Stimulated activated CD8-positive, alpha-beta memory T cell treated with anti-CD3 and anti-CD28 coated beads, Interleukin-15, amount 100 ng/mL, for 1 hour (primary cell): ENCODE measurements around the gene ARHGAP31.

Experiments used
- DNase-seq: peaks from one replicate; pipeline ENCODE4 v3.0.0-alpha.2; 2020; ENCODE audit warnings: low read depth

The ARHGAP31 gene

GRCh38 chr3:119382134-119382533, 88.0 kb downstream of the ARHGAP31 start:
- DNase-seq, result no peak

- DNase-seq, result no peak
These were observed 94.4 kb downstream of the ARHGAP31 start for GRCh38 chr3:119388577-119388976.

DNA sequence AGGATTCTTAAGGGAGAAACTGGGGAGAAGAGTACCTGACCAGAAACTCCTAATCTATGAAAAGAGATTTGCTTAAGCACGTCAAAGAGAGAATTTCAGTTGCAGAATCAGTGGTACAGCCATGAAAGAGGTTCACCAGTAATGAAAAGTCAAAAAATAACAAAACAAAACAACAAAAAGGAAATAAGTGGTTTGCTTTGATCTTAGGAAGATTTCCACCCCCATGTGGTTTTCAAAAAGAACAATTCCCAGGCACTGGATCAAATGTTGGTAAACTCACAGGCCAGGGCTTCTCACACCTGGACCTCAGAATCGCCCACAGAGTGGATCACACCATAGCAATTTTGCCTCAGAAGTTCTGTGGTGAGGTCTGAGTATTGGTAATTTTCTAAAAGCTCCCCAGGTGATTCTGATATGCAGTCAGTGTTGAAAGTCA, 101.8 kb downstream of the ARHGAP31 start:
- no peak for DNase-seq

DNA sequence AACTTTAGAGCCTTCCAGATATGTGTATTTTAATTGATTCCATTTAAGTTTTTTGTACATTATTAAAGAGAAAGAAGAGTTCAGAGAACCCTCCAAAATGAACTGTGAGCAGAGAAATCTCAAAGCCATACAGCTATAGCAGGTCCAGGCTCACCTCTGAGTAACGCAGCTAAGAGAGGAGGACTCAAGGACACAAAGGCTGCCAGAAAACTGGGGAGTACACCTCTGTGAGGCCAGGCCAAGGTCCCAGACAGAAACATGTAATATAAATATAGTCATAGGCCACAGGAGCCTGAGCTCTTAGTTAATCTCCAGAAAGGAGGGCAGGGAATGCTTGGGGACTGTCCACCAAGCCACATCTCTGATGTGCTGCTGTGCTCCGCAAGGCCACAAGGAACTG, 102.7 kb downstream of the ARHGAP31 start:
- no peak for DNase-seq

GRCh38 chr3:119400466-119400865, 106.3 kb downstream of the ARHGAP31 start:
- DNase-seq, result no peak

DNA sequence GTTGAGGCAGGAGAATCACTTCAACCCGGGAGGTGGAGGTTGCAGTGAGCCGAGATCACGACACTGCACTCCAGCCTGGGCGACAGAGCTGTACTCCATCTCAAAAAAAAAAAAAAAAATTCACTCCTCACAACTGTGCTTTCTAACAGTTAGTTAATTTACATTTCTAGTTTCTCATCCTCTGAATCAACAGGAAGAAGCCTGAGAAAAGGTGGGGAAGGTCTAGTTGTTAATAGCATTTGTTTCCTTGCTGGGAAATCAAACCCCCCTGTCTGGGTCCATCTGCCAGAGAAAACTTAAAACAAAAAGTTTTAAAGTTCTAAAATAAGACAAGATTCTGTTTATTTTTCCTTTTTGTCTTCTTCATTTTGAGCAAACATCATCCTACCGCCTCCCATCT, 106.9 kb downstream of the ARHGAP31 start:
- DNase-seq, result no peak

- DNase-seq, result no peak
These were observed 107.6 kb downstream of the ARHGAP31 start for GRCh38 chr3:119401503-119402440.

- DNase-seq, result no peak
These were observed 108.6 kb downstream of the ARHGAP31 start for GRCh38 chr3:119402791-119403190.

- DNase-seq, result no peak
These were observed 109.0 kb downstream of the ARHGAP31 start for GRCh38 chr3:119403201-119403600.

GRCh38 chr3:119405315-119405714, 111.1 kb downstream of the ARHGAP31 start:
- DNase-seq, result no peak

GRCh38 chr3:119408243-119408950, 114.2 kb downstream of the ARHGAP31 start:
- no peak for DNase-seq

GRCh38 chr3:119409844-119410243, 115.7 kb downstream of the ARHGAP31 start:
- DNase-seq, result no peak

DNA sequence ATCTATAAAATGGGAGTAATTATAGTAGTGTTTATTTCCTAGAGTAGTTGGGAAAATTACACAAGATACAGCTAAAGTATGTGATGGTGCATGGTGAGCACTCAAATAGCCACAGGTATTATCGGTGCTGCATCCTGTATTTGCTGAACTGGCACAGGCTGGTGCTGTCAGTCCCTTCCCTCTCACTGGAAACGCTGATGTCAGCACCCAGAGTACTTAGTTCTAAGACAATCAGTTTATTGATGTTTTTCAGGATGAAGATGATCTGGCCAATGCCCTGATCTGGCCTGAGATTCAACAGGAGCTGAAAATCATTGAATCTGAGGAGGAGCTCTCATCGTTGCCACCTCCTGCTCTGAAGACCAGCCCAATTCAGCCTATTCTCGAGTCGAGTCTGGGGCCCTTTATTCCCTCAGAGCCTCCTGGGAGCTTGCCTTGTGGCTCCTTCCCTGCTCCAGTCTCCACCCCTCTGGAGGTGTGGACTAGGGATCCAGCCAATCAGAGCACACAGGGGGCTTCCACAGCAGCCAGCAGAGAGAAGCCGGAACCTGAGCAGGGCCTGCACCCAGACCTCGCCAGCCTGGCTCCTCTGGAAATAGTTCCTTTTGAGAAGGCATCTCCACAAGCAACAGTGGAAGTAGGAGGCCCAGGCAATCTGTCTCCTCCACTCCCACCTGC, 119.6 kb downstream of the ARHGAP31 start:
- no peak for DNase-seq

- DNase-seq, result no peak
These were observed 122.7 kb downstream of the ARHGAP31 start for GRCh38 chr3:119416873-119417272.

DNA sequence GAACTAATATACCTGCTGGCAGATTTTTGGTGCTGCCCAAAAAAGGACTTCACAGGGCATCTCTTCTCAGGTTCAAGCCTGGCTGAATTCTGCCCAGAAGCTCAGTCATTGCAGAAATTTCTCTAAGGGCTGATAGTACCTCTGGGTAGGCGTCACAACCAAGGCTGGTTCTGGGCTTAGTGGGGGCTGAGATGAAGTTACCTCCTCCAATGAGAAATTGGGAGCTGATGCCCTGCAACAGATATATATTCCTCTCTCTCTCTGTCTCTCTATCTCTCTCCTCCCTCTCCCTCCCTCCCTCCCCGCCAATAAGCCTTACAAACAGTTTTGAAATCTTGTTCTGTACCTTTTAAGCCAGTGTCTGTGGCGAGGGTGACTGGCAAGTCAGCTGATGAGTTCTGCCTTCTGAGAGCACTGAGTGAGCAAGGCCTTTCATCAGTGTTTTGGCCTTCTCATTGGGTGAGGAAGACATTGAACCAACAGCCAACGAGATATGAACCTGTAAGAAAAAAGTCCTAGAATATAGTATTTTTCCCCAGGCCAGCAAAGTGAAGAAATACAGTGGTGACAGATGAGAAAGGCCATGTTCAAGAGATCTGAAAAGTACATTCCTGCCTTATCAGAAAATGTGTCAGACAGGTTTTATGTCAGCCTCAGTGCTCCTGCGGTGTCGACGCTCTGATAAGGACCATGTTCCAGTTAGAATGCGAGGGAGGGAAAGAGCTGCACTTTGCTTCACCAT, 123.8 kb downstream of the ARHGAP31 start:
- DNase-seq, result no peak

DNA sequence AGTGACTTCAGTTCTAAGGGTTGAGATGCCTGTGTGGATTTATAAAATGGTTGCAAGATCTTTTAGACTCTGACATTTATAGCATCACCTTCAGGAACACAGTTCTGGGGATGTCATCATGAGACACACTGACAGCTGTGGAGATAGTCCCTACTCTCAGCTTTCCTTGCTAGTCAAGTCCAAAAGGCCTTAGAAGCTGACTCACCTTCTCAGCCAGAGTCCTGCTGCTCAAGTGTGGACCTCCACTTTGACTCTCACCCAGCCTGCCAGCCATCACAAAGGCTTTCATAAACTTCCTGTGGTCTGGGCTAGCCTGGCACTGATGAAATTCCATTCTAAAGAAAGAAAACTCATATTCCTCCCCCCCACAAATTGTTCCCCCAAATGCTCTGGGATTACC, 124.5 kb downstream of the ARHGAP31 start:
- no peak for DNase-seq

GRCh38 chr3:119420196-119420595, 126.0 kb downstream of the ARHGAP31 start:
- no peak for DNase-seq

GRCh38 chr3:119427669-119428068, 133.5 kb downstream of the ARHGAP31 start:
- DNase-seq, result no peak

- no peak for DNase-seq
These were observed 134.4 kb downstream of the ARHGAP31 start for GRCh38 chr3:119428538-119428937.

DNA sequence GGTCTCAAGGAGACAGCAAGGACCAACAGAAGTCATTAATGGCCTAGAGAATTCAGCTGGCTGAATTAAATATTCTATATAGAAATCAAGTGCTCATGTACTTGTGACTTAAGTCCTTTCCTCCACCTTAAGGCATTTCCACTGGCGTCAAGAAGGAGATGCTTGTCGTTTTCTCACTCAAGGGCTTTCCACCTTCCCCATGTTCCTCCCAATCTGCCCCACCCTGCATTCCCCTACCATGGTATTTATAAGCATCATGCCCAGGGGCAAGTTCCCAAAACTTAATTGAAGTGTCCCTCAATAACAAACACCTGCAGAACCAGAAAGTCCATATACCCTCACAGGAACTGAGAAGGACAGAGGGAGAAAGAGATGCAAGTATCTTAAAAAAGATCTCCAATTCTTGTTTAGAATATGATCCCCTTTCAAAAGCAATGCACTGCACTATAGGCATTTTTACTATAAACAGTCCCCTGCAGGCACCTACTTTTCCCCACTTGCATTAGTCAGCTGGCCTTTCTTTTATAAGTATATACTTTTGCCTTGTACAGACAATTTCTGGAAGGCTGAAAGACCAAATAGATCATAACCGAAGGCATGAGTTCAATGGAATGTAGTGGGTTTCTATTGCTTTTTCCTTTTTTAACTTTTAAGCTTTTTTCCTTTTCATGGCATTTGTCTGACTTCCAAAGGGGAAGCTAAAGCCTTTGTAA, 139.6 kb downstream of the ARHGAP31 start:
- DNase-seq, result no peak

- DNase-seq, result no peak
These were observed 140.5 kb downstream of the ARHGAP31 start for GRCh38 chr3:119434703-119435102.
